Measurements from ENCODE around the gene ABCB8.

DNA sequence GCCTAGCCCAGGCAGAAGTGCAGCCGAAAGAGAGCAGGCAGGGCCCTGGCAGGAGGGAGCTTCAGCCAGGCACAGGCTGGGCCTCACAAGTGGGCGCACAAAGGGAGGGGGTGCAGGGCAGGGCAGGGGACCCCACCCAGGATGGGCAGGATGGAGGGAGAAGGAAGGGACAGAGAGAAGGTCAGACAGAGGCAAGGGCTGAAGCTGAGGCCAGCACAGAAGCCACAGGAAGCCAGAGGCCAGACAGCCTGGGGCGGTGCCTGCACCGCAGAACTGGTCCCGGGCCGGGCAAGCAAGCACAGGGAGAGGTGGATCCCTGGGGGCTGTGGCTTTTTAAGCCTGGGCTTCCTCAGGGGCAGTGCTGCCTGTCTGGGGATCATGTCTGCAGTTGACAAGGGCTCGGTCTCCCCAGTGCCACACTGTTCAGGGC, 20.8 kb upstream of the ABCB8 start:
- TF ChIP-seq CTCF (IDR thresholded peaks at IDR 0.05; ENCODE audit: insufficient read depth, low read length) (no peak), REST (IDR thresholded peaks at IDR 0.05; ENCODE audit: insufficient replicate concordance, low read depth) (no peak), POLR2AphosphoS5 (IDR thresholded peaks at IDR 0.05; ENCODE audit: low read depth) (no peak), GABPA (IDR thresholded peaks at IDR 0.05; ENCODE audit: low read depth) (no peak)
